ENCODE measurements around the gene INMT.
"Not testable (repeated sequence)": the region's sequence is repeated elsewhere in the genome, so short reads cannot be mapped to it uniquely, and the experiment has no call there.

INMT gene

GRCh38 chr7:30751696-30752273 is at the start of gene INMT:
Gene INMT (plus strand): TSS chr7:30752135. CDS start chr7:30752151, 16 bp downstream.
- in situ Hi-C loops (cut with MboI; ENCODE audit: low sequenced_read_pairs), result no loop called here

- in situ Hi-C loops (cut with MboI; ENCODE audit: low sequenced_read_pairs), result no loop called here
Observed at GRCh38 chr7:30702200-30702599, 49.7 kb upstream of the INMT start.

GRCh38 chr7:30703756-30704155 is 48.2 kb upstream of the INMT start:
- in situ Hi-C loops (cut with MboI; ENCODE audit: low sequenced_read_pairs), result no loop called here

DNA sequence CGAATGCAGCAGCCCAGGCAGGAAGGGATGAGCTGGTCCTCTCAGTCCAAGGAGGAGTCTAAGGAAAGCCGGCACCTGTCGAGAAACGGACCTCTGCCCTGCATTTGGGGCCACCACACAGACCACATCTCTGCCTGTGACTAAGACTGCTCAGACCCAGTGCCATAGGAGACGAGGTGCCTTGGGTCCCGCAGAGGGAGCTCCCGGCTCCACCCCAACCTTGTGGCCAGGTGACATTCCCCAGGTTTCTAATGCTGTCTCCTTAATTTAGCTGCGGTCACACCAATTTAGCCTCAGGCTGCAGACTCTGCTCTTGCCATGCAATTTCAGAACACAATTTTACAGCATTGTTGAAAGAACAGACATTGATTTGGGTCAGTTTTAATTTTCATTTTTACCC is 46.9 kb upstream of the INMT start:
- in situ Hi-C loops (cut with MboI; ENCODE audit: low sequenced_read_pairs), result no loop called here

- in situ Hi-C loops (cut with MboI; ENCODE audit: low sequenced_read_pairs), result no loop called here
Observed at GRCh38 chr7:30705596-30705995, 46.3 kb upstream of the INMT start.

- in situ Hi-C loops (cut with MboI; ENCODE audit: low sequenced_read_pairs), result no loop called here
Observed at GRCh38 chr7:30706316-30706715, 45.6 kb upstream of the INMT start.

DNA sequence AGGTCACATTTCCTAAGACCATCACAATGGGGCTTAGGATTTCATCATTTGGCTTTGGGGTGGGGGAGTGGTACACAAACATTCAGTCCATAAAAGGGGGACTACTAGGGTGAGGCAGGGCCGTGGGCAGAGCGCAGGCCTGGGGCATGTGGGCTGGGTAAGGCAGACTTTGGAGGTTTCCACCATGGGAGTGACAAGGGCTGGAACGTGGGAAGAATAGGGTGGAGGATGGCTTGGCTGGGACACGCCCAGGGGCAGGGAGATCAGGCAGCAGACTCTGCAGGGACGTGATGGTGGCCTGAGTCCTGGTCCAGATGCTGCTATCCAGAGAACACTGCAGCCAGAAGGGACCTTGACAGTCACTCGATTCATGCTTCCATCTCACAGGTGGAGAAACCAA is 45.0 kb upstream of the INMT start:
- in situ Hi-C loops (cut with MboI; ENCODE audit: low sequenced_read_pairs), result no loop called here

DNA sequence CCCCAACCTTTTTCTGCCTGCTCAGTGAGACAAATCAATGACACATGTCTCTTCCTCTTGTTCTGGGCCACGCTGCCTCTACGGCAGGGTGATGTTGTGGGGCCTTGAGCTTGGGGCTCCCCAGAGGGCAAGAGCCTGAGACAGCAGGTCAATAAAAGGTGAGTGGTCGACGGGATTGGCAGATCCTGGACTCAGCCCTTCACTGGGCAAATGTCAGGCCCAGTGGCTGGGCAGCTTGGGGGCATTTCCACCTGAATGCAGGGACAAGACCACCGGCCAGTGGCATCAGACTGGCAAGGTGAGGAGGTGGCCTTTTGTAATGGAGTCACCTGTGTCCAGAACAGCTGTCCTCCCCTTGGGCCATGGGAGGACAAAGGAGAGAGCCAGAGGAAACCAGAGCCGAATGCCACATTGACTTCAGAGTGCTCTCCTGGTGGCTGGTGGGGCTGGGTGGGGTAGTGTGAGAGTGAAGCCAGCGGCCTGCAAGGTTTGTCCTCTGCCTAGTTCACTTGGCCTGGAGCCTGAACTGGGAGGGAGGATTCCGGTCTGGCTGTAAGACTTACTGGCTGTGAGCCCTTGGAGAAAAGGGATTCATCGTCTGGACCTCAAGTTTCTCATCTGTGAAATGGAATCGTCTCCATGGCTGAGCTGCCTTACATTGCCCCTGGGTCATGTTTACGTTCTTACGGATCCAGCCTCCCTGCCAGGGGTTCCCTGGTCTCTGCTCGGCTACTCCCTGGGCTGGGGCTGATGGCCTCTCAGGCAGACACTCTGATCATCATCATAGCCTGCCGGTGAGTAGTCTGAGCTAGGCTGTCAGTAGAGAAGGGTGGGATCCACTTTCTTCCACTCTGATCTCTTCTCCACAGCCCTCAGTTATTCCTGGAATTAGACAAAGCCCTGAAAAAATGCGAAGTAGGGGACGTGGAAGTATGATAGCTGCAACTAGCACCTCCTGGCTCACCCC is 44.3 kb upstream of the INMT start:
- in situ Hi-C loops (cut with MboI; ENCODE audit: low sequenced_read_pairs), result no loop called here

DNA sequence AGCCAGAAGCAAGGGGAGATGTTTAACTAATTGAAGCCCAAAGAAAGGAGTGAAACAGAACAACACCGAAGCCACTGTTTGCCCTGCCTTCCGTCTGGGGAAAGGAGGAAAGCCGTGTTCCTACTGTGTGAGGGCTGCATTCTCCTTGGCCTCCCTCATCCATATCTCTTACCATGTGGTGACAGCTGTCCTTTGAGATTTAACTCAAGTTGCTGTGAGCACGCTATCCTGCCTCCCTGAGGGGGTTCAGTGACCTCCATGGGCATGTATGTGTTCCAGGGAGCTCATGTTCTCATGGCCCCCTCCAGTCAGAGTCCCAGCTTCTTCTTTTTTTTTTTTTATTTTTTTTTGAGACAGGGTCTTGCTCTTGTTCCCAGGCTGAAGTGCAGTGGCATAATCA is 43.5 kb upstream of the INMT start:
- in situ Hi-C loops (cut with MboI; ENCODE audit: low sequenced_read_pairs), result no loop called here

GRCh38 chr7:30708983-30709382 is 43.0 kb upstream of the INMT start:
- in situ Hi-C loops (cut with MboI; ENCODE audit: low sequenced_read_pairs), result no loop called here

- in situ Hi-C loops (cut with MboI; ENCODE audit: low sequenced_read_pairs), result no loop called here
Observed at GRCh38 chr7:30709549-30709948, 42.4 kb upstream of the INMT start.

GRCh38 chr7:30710669-30711068 is 41.3 kb upstream of the INMT start:
- in situ Hi-C loops (cut with MboI; ENCODE audit: low sequenced_read_pairs), result no loop called here

GRCh38 chr7:30713392-30713791 is 38.5 kb upstream of the INMT start:
- in situ Hi-C loops (cut with MboI; ENCODE audit: low sequenced_read_pairs), result no loop called here

DNA sequence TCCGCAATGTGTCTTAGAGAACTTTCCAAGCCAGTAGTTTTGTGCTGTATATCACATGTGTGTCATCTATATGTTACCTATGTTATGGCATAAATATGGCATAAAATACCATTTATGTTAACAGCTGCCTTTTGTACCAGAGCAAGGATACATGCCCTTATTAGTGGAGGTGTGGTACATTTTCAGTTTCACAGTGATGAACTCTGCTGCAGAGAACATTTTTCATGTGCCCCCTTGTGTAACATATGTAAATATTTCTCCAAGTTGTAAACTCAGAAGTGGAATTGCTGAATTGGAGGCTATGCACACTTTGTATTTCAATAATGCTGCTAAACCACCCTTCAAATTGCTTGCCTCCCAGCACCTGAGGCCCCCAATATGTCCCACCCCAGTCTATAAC is 37.8 kb upstream of the INMT start:
- in situ Hi-C loops (cut with MboI; ENCODE audit: low sequenced_read_pairs), result no loop called here

DNA sequence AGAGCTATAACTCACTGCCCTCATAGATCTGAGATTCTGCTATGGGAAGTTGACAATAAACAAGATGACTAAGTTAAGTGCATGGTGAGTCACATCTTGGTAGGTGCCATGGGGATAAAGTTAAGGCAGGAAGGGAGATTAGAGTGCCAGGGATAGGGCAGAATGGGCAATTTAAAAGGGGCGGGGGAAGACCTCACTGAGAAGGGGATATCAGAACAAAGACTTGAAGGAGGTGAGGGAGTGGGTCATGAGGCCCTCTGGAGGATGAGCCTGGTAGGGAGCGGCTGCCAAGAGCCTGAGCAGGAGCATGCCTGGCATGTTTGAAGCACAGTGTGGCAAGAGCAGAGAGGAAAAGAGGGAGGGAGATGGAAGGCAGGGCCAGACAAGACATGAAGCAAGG is 34.8 kb upstream of the INMT start:
- in situ Hi-C loops (cut with MboI; ENCODE audit: low sequenced_read_pairs), result no loop called here

DNA sequence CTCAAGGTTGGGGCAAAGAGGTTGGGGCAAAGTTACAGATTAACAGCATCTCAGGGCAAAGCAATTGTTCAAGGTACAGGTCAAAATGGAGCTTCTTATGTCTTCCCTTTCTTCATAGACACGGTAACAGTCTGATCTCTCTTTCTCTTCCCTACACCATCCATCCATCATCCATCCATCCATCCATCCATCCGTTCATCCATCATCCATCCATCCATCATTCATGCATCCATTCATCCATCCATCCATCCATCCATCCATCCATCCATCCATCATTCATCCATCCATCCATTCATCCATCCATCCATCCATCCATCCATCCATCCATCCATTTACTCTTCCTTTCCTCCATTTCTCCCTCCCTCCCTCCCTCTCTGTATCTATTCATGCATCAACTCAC is 32.5 kb upstream of the INMT start:
- in situ Hi-C loops (cut with MboI; ENCODE audit: low sequenced_read_pairs), result not testable (repeated sequence)

- in situ Hi-C loops (cut with MboI; ENCODE audit: low sequenced_read_pairs), result no loop called here
Observed at GRCh38 chr7:30721211-30721610, 30.7 kb upstream of the INMT start.

GRCh38 chr7:30722187-30722586 is 29.7 kb upstream of the INMT start:
- in situ Hi-C loops (cut with MboI; ENCODE audit: low sequenced_read_pairs), result no loop called here

DNA sequence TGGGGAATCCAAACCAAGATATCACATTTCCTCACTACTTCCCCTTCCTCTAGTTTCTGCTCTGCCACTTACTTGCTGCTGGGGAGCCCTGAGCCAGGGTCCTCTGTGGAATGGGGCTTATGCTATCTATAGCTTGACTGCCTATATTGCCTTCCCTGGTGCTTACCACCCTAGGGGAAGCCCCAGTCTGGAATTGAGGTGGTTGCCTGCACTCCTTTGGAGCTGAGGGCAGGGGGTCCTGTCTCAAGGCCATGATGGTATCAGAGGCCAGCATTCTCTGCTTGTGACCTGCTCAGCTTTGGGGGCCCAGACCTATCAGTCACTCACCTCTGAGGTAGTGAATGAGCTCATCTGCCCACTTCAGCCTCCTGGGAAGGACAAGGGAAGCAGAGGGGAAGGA is 29.3 kb upstream of the INMT start:
- in situ Hi-C loops (cut with MboI; ENCODE audit: low sequenced_read_pairs), result no loop called here

DNA sequence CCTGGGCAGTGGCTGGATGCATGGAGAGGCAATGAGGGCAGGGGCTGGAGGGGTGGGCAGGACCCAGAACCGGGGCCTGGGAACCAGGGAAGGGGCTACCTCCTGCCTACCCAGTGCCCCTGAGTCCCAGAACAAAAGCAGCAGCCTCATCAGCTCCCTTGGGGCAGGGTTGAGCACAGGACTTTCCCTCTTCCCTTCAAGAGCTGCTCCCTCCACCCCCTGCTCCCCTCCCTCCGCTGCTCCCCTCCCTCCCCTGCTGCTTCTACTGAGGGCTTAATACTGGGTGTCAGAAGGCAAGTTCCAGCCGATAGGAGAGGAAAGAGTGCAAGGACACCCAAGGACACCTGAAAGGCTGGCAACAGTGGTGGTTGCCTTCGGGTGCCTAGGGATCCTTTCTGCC is 28.2 kb upstream of the INMT start:
- in situ Hi-C loops (cut with MboI; ENCODE audit: low sequenced_read_pairs), result no loop called here

DNA sequence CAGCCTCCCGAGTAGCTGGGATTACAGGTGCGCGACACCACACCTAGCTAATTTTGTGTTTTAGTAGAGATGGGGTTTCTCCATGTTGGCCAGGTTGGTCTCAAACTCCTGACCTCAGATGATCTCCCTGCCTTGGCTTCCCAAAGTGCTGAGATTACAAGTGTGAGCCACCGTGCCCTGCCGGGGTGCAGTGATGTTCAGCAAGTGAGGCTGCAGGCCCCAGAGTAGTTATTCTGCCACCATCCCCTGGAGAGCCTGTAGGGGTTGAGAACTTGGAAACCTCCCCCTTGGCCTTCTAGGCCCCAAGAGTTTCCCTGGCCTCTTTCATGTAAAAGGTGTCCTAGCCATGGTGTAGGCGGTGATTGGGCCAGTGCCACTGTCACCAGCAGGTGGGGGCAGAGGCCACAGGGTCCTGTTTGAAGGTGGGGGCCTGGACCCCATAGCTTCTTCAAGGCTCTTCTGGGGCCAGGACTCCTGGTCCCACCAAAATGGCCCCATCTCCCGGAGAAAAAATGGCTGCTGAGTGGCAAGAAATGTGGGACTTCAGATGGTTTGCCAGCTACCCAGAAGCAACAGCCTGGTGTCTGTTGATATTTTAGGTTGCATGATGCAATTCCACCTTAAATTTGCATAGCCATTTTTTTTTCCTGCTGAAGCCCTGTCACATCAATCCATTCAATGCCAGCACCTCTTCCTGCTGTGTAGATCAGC is 25.5 kb upstream of the INMT start:
- in situ Hi-C loops (cut with MboI; ENCODE audit: low sequenced_read_pairs), result no loop called here
